ENCODE results near the gene TBCK. TPM values are rescaled to one million over a fixed set of nuclear protein-coding genes. Genes with fewer than 3 reads are reported as not detected.

The TBCK gene
- total RNA-seq, 1 experiment from 2014 or later = 22.3 TPM

DNA sequence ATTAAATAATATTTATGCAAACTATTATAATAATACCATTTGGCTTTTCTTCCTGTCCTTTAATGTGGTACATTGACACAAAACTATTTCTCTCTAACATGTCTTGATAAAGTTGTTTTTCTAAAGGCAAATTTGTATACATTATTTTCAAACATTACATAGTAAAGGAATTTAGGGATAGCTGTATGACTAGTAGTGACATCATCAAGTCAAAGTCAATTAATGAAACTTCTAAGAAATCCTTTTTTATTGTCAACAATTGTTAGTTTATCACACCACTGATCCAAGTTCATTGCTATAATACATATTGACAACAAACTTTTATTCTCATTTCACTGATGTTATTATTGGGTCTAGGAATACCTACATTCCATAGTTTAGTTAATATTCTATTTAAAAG lies 68.4 kb downstream of the TBCK start:
- no peaks in the 10 kb centered on the region for H3K9me2 ChIP-seq (ENCODE audit: insufficient read depth)
- RAD21 ChIA-PET (ENCODE audit: low non-redundant PET in 1 of 2, low total read pairs in 2 of 2, uncharacterized antibody in 2 of 2, unreplicated experiment in 2 of 2) = no interaction called here
- POLR2A ChIA-PET = no interaction called here
- no peak for TF ChIP-seq EZH2 (IDR thresholded peaks at IDR 0.05)
- TF ChIP-seq ZFX (IDR thresholded peaks at IDR 0.05) = no peak
- TF ChIP-seq FOSL1 (IDR thresholded peaks at IDR 0.05; ENCODE audit: low read depth) = no peak
- no peak for TF ChIP-seq YY1 (IDR thresholded peaks at IDR 0.05; ENCODE audit: extremely low read depth, insufficient replicate concordance, low read depth, low read length)
- no peak for TF ChIP-seq RAD21 (IDR thresholded peaks at IDR 0.05; ENCODE audit: low read depth)
- no peak for TF ChIP-seq REST (IDR thresholded peaks at IDR 0.05; ENCODE audit: low read depth)
- no peak for TF ChIP-seq POLR2AphosphoS5 (IDR thresholded peaks at IDR 0.05; ENCODE audit: low read depth, low read length)
- no peak for TF ChIP-seq SIN3A (IDR thresholded peaks at IDR 0.05; ENCODE audit: low read depth)
- TF ChIP-seq ELF1 (IDR thresholded peaks at IDR 0.05; ENCODE audit: borderline replicate concordance, low read depth) = no peak
- TF ChIP-seq POLR2A (IDR thresholded peaks at IDR 0.05; ENCODE audit: borderline replicate concordance, extremely low read depth, insufficient read depth, insufficient read length) = no peak
- no peak for TF ChIP-seq CEBPB (IDR thresholded peaks at IDR 0.05; ENCODE audit: low read depth)
- TF ChIP-seq SP1 (IDR thresholded peaks at IDR 0.05; ENCODE audit: low read depth) = no peak
- TF ChIP-seq TCF7L2 (IDR thresholded peaks at IDR 0.05; ENCODE audit: borderline replicate concordance, extremely low read depth, insufficient read depth, insufficient read length) = no peak
- no peak for TF ChIP-seq EGR1 (IDR thresholded peaks at IDR 0.05; ENCODE audit: low read depth)
- no peak for TF ChIP-seq ZNF274 (IDR thresholded peaks at IDR 0.05; ENCODE audit: low read depth, low read length)
- TF ChIP-seq SRF (IDR thresholded peaks at IDR 0.05; ENCODE audit: low read depth) = no peak
- TF ChIP-seq, protein P1, sequence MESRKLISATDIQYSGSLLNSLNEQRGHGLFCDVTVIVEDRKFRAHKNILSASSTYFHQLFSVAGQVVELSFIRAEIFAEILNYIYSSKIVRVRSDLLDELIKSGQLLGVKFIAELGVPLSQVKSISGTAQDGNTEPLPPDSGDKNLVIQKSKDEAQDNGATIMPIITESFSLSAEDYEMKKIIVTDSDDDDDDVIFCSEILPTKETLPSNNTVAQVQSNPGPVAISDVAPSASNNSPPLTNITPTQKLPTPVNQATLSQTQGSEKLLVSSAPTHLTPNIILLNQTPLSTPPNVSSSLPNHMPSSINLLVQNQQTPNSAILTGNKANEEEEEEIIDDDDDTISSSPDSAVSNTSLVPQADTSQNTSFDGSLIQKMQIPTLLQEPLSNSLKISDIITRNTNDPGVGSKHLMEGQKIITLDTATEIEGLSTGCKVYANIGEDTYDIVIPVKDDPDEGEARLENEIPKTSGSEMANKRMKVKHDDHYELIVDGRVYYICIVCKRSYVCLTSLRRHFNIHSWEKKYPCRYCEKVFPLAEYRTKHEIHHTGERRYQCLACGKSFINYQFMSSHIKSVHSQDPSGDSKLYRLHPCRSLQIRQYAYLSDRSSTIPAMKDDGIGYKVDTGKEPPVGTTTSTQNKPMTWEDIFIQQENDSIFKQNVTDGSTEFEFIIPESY (IDR thresholded peaks at IDR 0.05; ENCODE audit: extremely low read depth, insufficient replicate concordance, low read length) = no peak
- CTCF ChIA-PET = no interaction called here
- no peak overlapping the region for H3K4me3 ChIP-seq (replicated peaks in 1 of 2; ENCODE audit: low read depth in 1 of 2, low read length in 2 of 2)
- H3K27me3 ChIP-seq (ENCODE audit: insufficient read depth, low read length) = no peaks in the 10 kb centered on the region
- no peaks in the 10 kb centered on the region; the same call in 1 of the 2 replicates for H4K20me1 ChIP-seq (ENCODE audit: insufficient read depth)
- peaks cover 0 to 4% of the 10 kb centered on the region in 2 experiments; a peak in 1 of 4 replicates for H3K36me3 ChIP-seq (ENCODE audit: control insufficient read depth in 1 of 2, insufficient read depth in 2 of 2, low read length in 2 of 2)
- no peaks in the 10 kb centered on the region for H3K79me2 ChIP-seq (ENCODE audit: insufficient read depth, low read length)
- H3K9me3 ChIP-seq (ENCODE audit: control insufficient read depth in 1 of 2, insufficient read depth in 1 of 2, low read depth in 1 of 2, low read length in 2 of 2) = no peaks in the 10 kb centered on the region
- ATAC-seq (no peak), DNase-seq (ENCODE audit: low read depth, low spot score) (no peak)
- BruUV-seq (replicated peaks) = no TSS peak
- no peak overlapping the region for H2AFZ ChIP-seq (ENCODE audit: low read depth, low read length, poor library complexity, severe bottlenecking)
- no peaks in the 10 kb centered on the region for H3K4me1 ChIP-seq (ENCODE audit: control insufficient read depth in 1 of 2, insufficient read depth in 2 of 2, low read length in 2 of 2)
- intact Hi-C loops (cut with micrococcal nuclease) = no loop called here
- no peak overlapping the region for H3K4me2 ChIP-seq (ENCODE audit: low read length)
- H3K27ac ChIP-seq (ENCODE audit: low read depth, low read length) = no peak overlapping the region
- no peak overlapping the region for H3K9ac ChIP-seq (ENCODE audit: low read length)
